Measurements from ENCODE around the gene TMPRSS6. TPM values are rescaled to one million over a fixed set of nuclear protein-coding genes. Genes with fewer than 3 reads are reported as not detected.

TMPRSS6 gene
- total RNA-seq, 1 donor from 2014 or later, result 0.31 TPM

GRCh38 chr22:37051391-37052385 is 57.8 kb downstream of the TMPRSS6 start, which contains the start of gene KCTD17:
Gene KCTD17 (plus strand): TSS chr22:37051742. CDS start chr22:37051761, 19 bp downstream.
- DNase-seq (ENCODE audit: low spot score), result peak; percentile 61

GRCh38 chr22:37050913-37051312 is 58.6 kb downstream of the TMPRSS6 start:
- no peak for DNase-seq (ENCODE audit: low spot score)

GRCh38 chr22:37049224-37049623 is 60.3 kb downstream of the TMPRSS6 start:
- DNase-seq (ENCODE audit: low spot score), result no peak

- no peak for DNase-seq (ENCODE audit: low spot score)
Measured at GRCh38 chr22:37048133-37048532, 61.4 kb downstream of the TMPRSS6 start.

GRCh38 chr22:37047006-37047405 is 62.5 kb downstream of the TMPRSS6 start:
- no peak for DNase-seq (ENCODE audit: low spot score)

GRCh38 chr22:37046589-37046988 is 62.9 kb downstream of the TMPRSS6 start:
- no peak for DNase-seq (ENCODE audit: low spot score)

- no peak for DNase-seq (ENCODE audit: low spot score)
Measured at GRCh38 chr22:37045958-37046357, 63.6 kb downstream of the TMPRSS6 start.

- DNase-seq (ENCODE audit: low spot score), result no peak
Measured at GRCh38 chr22:37044634-37045625, 64.6 kb downstream of the TMPRSS6 start.

- DNase-seq (ENCODE audit: low spot score), result peak; percentile 73
Measured at GRCh38 chr22:37043828-37044538, 65.5 kb downstream of the TMPRSS6 start.

GRCh38 chr22:37043209-37043827 is 66.2 kb downstream of the TMPRSS6 start:
- DNase-seq (ENCODE audit: low spot score), result no peak

- no peak for DNase-seq (ENCODE audit: low spot score)
Measured at GRCh38 chr22:37039466-37039865, 70.0 kb downstream of the TMPRSS6 start.

GRCh38 chr22:37037669-37038068 is 71.8 kb downstream of the TMPRSS6 start:
- DNase-seq (ENCODE audit: low spot score), result no peak

- DNase-seq (ENCODE audit: low spot score), result no peak
Measured at GRCh38 chr22:37036655-37037377, 72.7 kb downstream of the TMPRSS6 start.

- DNase-seq (ENCODE audit: low spot score), result no peak
Measured at GRCh38 chr22:37033605-37034430, 75.7 kb downstream of the TMPRSS6 start.

- DNase-seq (ENCODE audit: low spot score), result peak; percentile 82
Measured at GRCh38 chr22:37032535-37033460, 76.7 kb downstream of the TMPRSS6 start.

GRCh38 chr22:37032134-37032534 is 77.4 kb downstream of the TMPRSS6 start:
- no peak for DNase-seq (ENCODE audit: low spot score)

- no peak for DNase-seq (ENCODE audit: low spot score)
Measured at GRCh38 chr22:37030560-37031281, 78.8 kb downstream of the TMPRSS6 start.
